Activated CD8-positive, alpha-beta memory T cell treated with anti-CD3 and anti-CD28 coated beads, Interleukin-2, amount 50 U/mL, for 48 hours (primary cell): ENCODE measurements around the gene DNAJB12.
A peak's percentile ranks its signal among the peaks of the same experiment; 100 is the strongest.
"Not testable (repeated sequence)": the region's sequence is repeated elsewhere in the genome, so short reads cannot be mapped to it uniquely, and the experiment has no call there.

Source experiments
- DNase-seq: peaks from one replicate; pipeline ENCODE4 v3.0.0-alpha.2; 2020

DNAJB12 gene

GRCh38 chr10:72330069-72330426, 24.7 kb downstream of the DNAJB12 start:
- DNase-seq = no peak

GRCh38 chr10:72329290-72330068, 25.2 kb downstream of the DNAJB12 start:
- DNase-seq = peak; percentile 75

- DNase-seq = no peak
Observed at GRCh38 chr10:72328829-72329204, 25.9 kb downstream of the DNAJB12 start.

- peak; percentile 85 for DNase-seq
Observed at GRCh38 chr10:72328045-72328828, 26.5 kb downstream of the DNAJB12 start.

GRCh38 chr10:72326665-72327603, 27.8 kb downstream of the DNAJB12 start:
- DNase-seq = peak; percentile 93

- DNase-seq = not testable (repeated sequence)
Observed at GRCh38 chr10:72325243-72326175, 29.2 kb downstream of the DNAJB12 start.

- no peak for DNase-seq
Observed at GRCh38 chr10:72323771-72324191, 30.9 kb downstream of the DNAJB12 start.

GRCh38 chr10:72323108-72323749, 31.5 kb downstream of the DNAJB12 start:
- peak; percentile 62 for DNase-seq

- DNase-seq = peak; percentile 70
Observed at GRCh38 chr10:72322280-72323058, 32.2 kb downstream of the DNAJB12 start.

- DNase-seq = no peak
Observed at GRCh38 chr10:72322030-72322279, 32.8 kb downstream of the DNAJB12 start.

- DNase-seq = peak; percentile 67
Observed at GRCh38 chr10:72321248-72322029, 33.3 kb downstream of the DNAJB12 start.

GRCh38 chr10:72320676-72321247, 34.0 kb downstream of the DNAJB12 start:
- peak; percentile 82 for DNase-seq

GRCh38 chr10:72319416-72320254, 35.1 kb downstream of the DNAJB12 start:
- peak; percentile 94 for DNase-seq

GRCh38 chr10:72318418-72319262, 36.1 kb downstream of the DNAJB12 start:
- no peak for DNase-seq

- DNase-seq = peak; percentile 69
Observed at GRCh38 chr10:72316748-72317435, 37.8 kb downstream of the DNAJB12 start.

GRCh38 chr10:72316386-72316700, 38.4 kb downstream of the DNAJB12 start:
- DNase-seq = no peak
